GM12865 (cell line): ENCODE data around the gene PRR22.

Experiments
- DNase-seq: peaks from one replicate; pipeline ENCODE4 v3.0.0; 2010; ENCODE audit warnings: low read depth
- H3K4me3 ChIP-seq: 2 replicates; pipeline ENCODE4 v1.5.1; 2011; ENCODE audit warnings: mild to moderate bottlenecking, low read depth, low read length, control low read depth
- TF ChIP-seq, protein P1 (sequence below): IDR thresholded peaks from 2 replicates; pipeline ENCODE4 v1.5.1; 2011; ENCODE audit warnings: low read length, control low read depth, low read depth, inconsistent platforms; ENCODE audit not compliant: insufficient read depth; ENCODE audit errors: missing control alignments

The PRR22 gene

DNA sequence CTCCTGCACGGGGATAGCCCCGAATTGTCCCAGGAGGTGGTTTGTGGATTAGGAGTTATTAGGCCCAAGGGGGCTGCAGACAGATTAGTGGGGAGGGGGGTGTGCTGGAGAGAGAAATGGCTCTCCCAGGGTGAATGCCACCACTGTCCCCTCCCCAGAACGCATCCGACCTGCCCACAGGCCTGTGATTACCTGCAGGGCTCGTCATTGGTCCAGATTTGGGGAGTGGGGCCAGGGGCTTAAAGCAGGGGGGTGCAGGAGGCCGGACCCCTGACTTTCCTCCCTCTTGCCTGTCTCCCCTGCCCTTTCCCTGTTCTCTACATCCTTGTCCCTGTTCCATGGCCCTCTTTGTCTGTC is 21.6 kb upstream of the PRR22 start:
- TF ChIP-seq, protein P1, sequence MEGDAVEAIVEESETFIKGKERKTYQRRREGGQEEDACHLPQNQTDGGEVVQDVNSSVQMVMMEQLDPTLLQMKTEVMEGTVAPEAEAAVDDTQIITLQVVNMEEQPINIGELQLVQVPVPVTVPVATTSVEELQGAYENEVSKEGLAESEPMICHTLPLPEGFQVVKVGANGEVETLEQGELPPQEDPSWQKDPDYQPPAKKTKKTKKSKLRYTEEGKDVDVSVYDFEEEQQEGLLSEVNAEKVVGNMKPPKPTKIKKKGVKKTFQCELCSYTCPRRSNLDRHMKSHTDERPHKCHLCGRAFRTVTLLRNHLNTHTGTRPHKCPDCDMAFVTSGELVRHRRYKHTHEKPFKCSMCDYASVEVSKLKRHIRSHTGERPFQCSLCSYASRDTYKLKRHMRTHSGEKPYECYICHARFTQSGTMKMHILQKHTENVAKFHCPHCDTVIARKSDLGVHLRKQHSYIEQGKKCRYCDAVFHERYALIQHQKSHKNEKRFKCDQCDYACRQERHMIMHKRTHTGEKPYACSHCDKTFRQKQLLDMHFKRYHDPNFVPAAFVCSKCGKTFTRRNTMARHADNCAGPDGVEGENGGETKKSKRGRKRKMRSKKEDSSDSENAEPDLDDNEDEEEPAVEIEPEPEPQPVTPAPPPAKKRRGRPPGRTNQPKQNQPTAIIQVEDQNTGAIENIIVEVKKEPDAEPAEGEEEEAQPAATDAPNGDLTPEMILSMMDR, result no peak
- no peak for DNase-seq
- no peak overlapping the region for H3K4me3 ChIP-seq

DNA sequence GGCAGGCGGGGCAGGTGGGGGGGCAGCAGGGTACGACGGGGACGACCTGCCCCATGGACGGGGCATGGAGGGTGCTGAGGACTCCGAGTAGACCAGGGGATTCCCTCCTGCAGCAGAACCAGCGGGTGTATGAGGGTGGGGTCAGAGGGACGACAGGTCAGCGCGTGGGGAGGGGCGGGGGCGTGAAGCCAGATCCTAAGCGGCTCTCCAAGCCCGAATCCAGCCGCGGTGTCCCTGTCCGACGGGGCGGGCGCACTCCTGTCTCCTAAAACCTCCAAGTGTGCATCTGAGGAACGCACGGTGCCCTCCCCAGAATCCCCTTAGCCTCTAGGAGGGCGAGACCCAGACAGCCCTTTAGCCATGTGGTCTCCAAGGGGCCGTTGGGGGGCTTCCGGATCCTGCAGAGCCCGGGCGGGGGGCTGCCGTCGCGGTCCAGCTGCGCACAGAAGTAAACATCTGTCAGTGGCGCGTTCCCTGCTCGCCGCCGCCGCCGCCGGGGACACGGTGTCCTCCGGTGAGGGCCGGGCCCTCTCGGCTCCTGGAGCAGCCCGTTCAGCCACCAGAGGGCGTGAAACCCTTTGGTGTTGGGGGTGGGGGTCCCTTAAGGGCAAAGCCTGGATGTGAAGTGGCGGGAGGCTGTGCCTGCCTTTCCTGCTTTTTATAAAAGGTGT is 21.1 kb upstream of the PRR22 start:
- no peak overlapping the region for H3K4me3 ChIP-seq
- DNase-seq, result no peak
- TF ChIP-seq, protein P1, result peak; percentile 49

DNA sequence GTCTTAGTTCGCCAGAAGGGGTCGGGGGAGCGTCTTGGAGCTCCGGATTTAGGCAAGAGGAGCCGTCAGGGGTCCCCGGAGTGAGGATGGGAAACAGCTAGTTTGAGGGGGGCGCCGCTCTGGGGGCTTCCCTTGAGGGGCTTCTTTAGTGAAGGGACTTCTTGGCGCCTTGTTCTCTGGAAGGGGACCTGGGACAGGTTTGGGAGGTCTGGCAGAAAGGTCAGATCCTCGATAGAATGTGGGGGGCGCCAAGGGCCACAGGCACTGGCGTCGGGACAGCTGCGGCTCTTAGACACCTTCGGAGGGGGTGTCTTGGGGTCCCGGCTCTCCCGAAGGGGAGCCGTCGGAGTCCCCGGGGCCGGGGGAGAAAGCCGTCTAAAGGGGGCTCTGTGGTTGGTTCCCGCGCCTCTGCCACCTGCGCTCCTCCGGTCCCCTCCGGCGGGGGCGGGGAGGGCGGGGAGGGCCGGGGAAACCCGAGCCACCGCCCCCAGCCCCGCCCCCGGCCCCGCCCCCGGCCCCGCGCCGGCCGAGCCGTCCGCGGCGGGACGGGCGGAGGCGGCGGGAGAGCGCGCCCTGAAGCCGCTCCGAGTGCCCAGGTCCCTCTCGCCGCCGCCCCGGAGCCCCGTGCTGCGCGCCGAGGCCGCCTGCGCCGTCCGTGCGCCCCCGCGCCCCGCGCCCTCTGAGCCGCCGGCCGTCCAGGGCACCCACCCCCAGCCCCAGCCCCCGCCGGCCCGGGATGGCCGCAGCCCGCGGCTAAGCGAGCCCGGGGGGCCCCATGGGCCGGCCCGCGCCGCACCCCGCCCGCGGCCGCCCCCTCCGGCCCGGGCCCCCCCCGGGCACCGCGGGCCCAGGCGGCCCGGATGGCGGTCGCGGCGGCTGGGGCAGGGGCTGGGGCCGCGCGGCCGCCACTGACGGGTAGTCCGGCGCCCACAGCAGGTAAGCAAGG is 20.2 kb upstream of the PRR22 start, which contains the start of gene NRTN:
Gene NRTN, plus strand, starts transcription at position 552 of the 946 bp plus-strand sequence. CDS start 19,099 bp downstream, outside the sequence.
- no peak for DNase-seq
- TF ChIP-seq, protein P1, result no peak
- H3K4me3 ChIP-seq, result peak within 1 kb of the TSS; percentile 15

DNA sequence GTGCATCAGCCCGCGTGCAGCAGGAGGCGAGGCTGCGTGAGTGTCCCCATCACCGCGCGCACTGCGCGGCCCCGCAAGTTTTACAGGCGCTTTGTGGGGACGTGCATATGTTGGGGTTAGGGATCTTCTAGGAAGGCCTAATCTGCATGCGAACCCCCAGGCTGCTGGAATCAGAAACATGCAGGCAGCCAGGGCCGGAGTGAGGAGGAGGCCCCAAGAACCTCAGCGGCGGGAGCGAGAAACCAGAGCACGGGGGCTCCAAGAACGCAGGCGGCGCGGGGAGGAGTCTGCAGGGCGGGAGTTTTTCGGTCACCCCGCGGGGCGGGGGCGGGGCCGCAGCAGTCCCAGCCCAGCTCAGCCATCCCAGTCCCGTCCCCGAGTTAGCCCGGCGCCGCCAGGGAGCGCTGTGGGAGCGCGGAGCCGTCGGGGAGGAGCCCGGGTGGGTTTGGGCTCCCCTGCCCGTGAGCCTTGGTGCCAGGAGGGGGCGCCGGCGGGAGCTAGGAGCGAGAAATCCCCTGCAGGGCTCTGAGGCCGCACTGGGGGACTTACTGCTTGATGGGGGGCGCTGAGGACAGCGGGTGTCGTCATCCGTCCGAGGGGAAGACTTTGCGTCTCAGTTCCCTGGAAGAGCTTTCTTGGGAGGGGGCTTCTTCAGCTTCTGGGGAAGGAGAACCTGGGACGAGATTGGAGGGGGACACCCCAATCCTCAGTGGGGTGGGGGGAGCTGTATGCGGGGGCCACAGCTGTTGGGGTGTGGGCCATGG is 19.4 kb upstream of the PRR22 start:
- H3K4me3 ChIP-seq, result peak overlapping the region; percentile 50
- TF ChIP-seq, protein P1, result peak; percentile 96
- peak; percentile 92 for DNase-seq

DNA sequence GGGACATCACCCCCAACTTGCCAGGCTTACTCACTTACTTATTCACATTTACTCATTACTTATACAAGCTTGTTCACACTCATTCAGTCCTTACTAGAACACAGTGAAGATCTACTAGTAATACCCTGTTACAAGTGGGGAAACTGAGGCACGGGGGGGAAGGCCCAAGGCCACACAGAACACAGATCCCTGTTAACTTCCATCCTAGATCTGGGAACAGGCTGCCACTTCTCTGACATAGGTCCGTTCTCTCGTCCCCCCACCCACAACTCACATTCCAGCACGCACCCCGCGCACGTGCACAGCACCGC is 18.9 kb upstream of the PRR22 start:
- no peak for DNase-seq
- H3K4me3 ChIP-seq, result peak overlapping the region; percentile 50
- TF ChIP-seq, protein P1, result no peak

DNA sequence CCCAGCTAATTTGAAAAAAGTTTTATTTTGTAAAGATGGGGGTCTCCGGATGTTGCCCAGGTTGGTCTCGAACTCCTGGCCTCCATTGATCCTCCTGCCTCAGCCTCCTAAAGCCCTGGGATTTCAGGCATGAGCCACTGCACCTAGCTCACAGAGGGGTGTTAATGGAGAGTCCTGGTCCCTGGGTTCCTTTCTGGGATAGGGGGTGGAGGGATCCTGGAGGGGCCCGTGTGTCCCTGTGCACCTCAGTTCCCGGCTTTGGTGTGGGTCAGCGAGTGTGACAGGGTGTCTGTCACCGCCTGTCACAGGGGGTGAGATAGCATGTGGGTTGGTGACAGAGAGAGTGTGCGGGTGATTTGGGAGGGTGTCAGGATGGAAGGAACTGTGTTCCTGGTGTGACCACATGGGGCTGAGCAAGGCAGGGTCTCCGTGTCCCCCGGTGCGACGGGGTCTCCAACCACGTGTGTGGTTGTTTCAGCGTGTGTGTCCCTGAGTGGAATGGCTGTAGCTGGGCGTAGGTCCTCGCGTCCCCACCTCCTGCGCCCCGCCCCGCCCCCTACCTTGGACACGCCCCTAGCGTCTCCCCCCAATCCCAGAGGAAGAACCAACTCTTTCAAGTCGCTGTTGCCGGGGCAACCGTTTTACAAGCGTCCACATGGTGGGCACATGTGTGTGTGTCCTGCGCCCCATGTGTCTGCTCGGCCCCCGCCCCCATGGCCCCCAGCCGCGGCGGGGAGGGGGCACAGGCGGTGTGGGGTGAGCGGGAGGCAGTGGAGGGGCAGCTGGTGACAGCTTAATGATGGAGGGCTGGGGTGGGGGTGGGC is 17.5 kb upstream of the PRR22 start:
- DNase-seq, result no peak
- TF ChIP-seq, protein P1, result no peak
- no peak overlapping the region for H3K4me3 ChIP-seq
